Astrocyte (in vitro differentiated cells and primary cell): ENCODE results near the gene TGFB1. TPM values are rescaled to one million over a fixed set of nuclear protein-coding genes. Genes with fewer than 3 reads are reported as not detected.

ENCODE experiments used
- DNase-seq: peaks from one replicate; pipeline ENCODE4 v3.0.0-alpha.2; 2010; ENCODE audit warnings: low read depth
- FAIRE-seq: peaks from 2 replicates; lab custom pipeline; 2011; peaks lifted over from hg19 to GRCh38; lab: Jason Lieb, UNC
- H2AFZ ChIP-seq: 2 replicates; pipeline ENCODE4 v1.6.0; 2012; ENCODE audit warnings: low read depth, low read length, inconsistent platforms
- H3K27ac ChIP-seq: 2 replicates; pipeline ENCODE4 v1.5.1; 2011; ENCODE audit warnings: low read depth, low read length, inconsistent platforms
- H3K27me3 ChIP-seq: 2 replicates; pipeline ENCODE4 v1.6.0; 2011; ENCODE audit warnings: low read length, inconsistent platforms; ENCODE audit not compliant: insufficient read depth
- H3K36me3 ChIP-seq: 2 replicates; pipeline ENCODE4 v1.5.1; 2011; ENCODE audit warnings: low read length, inconsistent platforms; ENCODE audit not compliant: insufficient read depth
- H3K4me1 ChIP-seq: 2 replicates; pipeline ENCODE4 v1.5.1; 2011; ENCODE audit warnings: low read length, inconsistent platforms; ENCODE audit not compliant: insufficient read depth
- H3K4me2 ChIP-seq: 2 replicates; pipeline ENCODE4 v1.6.0; 2012; ENCODE audit warnings: low read length, inconsistent platforms
- H3K4me3 ChIP-seq: 2 replicates; pipeline ENCODE4 v1.5.1; 2011; ENCODE audit warnings: low read depth, mild to moderate bottlenecking, low read length, inconsistent platforms; ENCODE audit not compliant: insufficient read depth
- H3K79me2 ChIP-seq: 2 replicates; pipeline ENCODE4 v1.6.0; 2012; ENCODE audit warnings: mild to moderate bottlenecking, low read length, inconsistent platforms; ENCODE audit not compliant: insufficient read depth
- H3K9ac ChIP-seq: 2 replicates; pipeline ENCODE4 v1.6.0; 2012; ENCODE audit warnings: mild to moderate bottlenecking, low read length, inconsistent platforms
- H3K9me3 ChIP-seq: 2 replicates; pipeline ENCODE4 v1.5.1; 2012; ENCODE audit warnings: low read depth, mild to moderate bottlenecking, low read length, inconsistent platforms; ENCODE audit not compliant: insufficient read depth
- H4K20me1 ChIP-seq: 2 replicates; pipeline ENCODE4 v1.6.0; 2012; ENCODE audit warnings: low read length, inconsistent platforms; ENCODE audit not compliant: insufficient read depth
- H3K27ac Mint-ChIP-seq: one replicate; pipeline ENCODE4 v1.8.0; 2021; ENCODE audit warnings: mild to moderate bottlenecking, mixed read lengths; ENCODE audit not compliant: unreplicated experiment
- H3K27me3 Mint-ChIP-seq: one replicate; pipeline ENCODE4 v1.8.0; 2021; ENCODE audit warnings: low read depth, mixed read lengths; ENCODE audit not compliant: unreplicated experiment
- H3K36me3 Mint-ChIP-seq: one replicate; pipeline ENCODE4 v1.8.0; 2021; ENCODE audit warnings: low read depth, mixed read lengths; ENCODE audit not compliant: unreplicated experiment
- H3K4me1 Mint-ChIP-seq: one replicate; pipeline ENCODE4 v1.8.0; 2021; ENCODE audit warnings: low read depth, mixed read lengths; ENCODE audit not compliant: unreplicated experiment
- H3K4me3 Mint-ChIP-seq: one replicate; pipeline ENCODE4 v1.8.0; 2021; ENCODE audit warnings: mild to moderate bottlenecking, moderate library complexity, mixed read lengths; ENCODE audit not compliant: unreplicated experiment
- H3K9me3 Mint-ChIP-seq: one replicate; pipeline ENCODE4 v1.8.0; 2021; ENCODE audit warnings: mild to moderate bottlenecking, mixed read lengths; ENCODE audit not compliant: unreplicated experiment
- CTCF ChIP-seq: IDR thresholded peaks from 2 replicates; pipeline ENCODE4 v1.5.1; 2011; ENCODE audit warnings: low read depth, mild to moderate bottlenecking, inconsistent platforms, low read length, moderate library complexity; ENCODE audit not compliant: insufficient read depth
- EZH2 ChIP-seq: IDR thresholded peaks from 2 replicates; pipeline ENCODE4 v1.6.1; 2012; ENCODE audit warnings: mild to moderate bottlenecking, low read length, inconsistent platforms; ENCODE audit not compliant: insufficient read depth
- total RNA-seq: library from RNA; stranded (reverse); gene quantifications from 2 replicates; pipeline ENCODE4 v1.2.1, GENCODE V29; 2021

Gene TGFB1
- total RNA-seq, 1 donor from 2014 or later, result 155 TPM

DNA sequence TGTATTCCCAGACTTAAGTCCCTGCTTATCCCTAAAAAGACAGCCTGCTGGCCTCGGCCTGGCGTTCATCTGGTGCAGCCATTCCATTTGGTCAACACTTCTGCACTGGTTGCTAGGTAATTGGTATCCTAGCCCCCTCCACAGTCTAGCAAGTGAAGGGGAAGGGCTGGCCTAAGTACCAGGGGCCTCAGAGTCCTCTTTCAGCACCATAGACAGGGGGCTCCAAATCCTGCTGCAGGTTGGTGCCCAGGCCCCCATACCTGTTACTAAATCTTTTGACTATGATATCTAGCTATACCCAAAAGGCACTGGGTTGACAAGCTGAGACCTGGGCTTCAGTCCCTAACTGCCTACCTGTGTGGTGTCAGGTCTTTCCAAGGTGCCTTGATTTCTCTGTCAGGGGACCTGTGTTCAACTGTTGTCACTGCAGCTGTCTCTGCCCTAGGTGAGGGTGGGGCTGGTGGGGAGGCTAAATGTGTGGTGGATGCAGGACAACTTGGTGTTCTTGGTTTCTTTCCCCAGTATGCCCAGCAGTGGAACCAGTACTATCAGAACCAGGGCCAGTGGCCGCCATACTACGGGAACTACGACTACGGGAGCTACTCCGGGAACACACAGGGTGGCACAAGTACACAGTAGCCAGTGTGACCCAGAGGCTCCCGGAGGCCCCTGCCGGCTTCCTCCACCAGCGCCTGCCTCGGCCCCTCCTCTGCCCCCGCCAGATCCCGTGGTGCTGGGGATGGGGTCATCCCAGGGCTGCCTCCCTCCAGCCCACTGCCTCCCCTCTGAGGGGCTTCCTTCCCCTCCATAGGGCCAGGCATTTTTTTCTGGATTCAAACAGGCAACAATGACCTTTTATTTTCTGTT, 47.6 kb downstream of the TGFB1 start:
- H3K36me3 ChIP-seq, result peaks cover 55% of the 10 kb centered on the region
- Mint-ChIP-seq H3K27ac (no peak overlapping the region), H3K9me3 (no peaks in the 10 kb centered on the region), H3K36me3 (peaks cover 20% of the 10 kb centered on the region), H3K27me3 (no peaks in the 10 kb centered on the region), H3K4me1 (peaks cover 14% of the 10 kb centered on the region), H3K4me3 (no peak overlapping the region)
- no peaks in the 10 kb centered on the region for H3K9me3 ChIP-seq
- no peaks in the 10 kb centered on the region for H3K27me3 ChIP-seq
- no peak overlapping the region for H3K4me3 ChIP-seq
- peaks cover 38% of the 10 kb centered on the region for H4K20me1 ChIP-seq
- DNase-seq (no peak), FAIRE-seq (no peak)
- H3K27ac ChIP-seq, result no peak overlapping the region
- H3K4me2 ChIP-seq, result no peak overlapping the region
- H3K79me2 ChIP-seq, result peaks cover 19% of the 10 kb centered on the region
- peaks cover 15% of the 10 kb centered on the region for H3K4me1 ChIP-seq
- TF ChIP-seq CTCF (no peak), EZH2 (no peak)
- no peak overlapping the region for H3K9ac ChIP-seq
- H2AFZ ChIP-seq, result no peak overlapping the region

GRCh38 chr19:41304706-41305483, 48.8 kb downstream of the TGFB1 start:
- DNase-seq (no peak), FAIRE-seq (no peak)
- Histone ChIP-seq H3K27me3 (no peaks in the 10 kb centered on the region), H3K9me3 (no peaks in the 10 kb centered on the region), H3K4me3 (no peak overlapping the region), H3K4me1 (peaks cover 10% of the 10 kb centered on the region), H3K36me3 (peaks cover 67% of the 10 kb centered on the region), H3K79me2 (peaks cover 22% of the 10 kb centered on the region), H4K20me1 (peaks cover 43% of the 10 kb centered on the region), H3K27ac (no peak overlapping the region), H3K9ac (no peak overlapping the region), H3K4me2 (no peak overlapping the region), H2AFZ (no peak overlapping the region)
- H3K9me3 Mint-ChIP-seq, result no peaks in the 10 kb centered on the region
- H3K4me3 Mint-ChIP-seq, result no peak overlapping the region
- no peak for TF ChIP-seq EZH2
- no peak for TF ChIP-seq CTCF
- H3K27ac Mint-ChIP-seq, result no peak overlapping the region
- H3K36me3 Mint-ChIP-seq, result peaks cover 26% of the 10 kb centered on the region
- peaks cover 18% of the 10 kb centered on the region for H3K4me1 Mint-ChIP-seq
- H3K27me3 Mint-ChIP-seq, result no peaks in the 10 kb centered on the region
